Hepatocyte (in vitro differentiated cells): ENCODE measurements around the gene IDE.

Experiments
- CTCF ChIP-seq: fragments of 200-600 bp; sonication (generic); IDR thresholded peaks from 2 replicates; pipeline ENCODE4 v1.5.1; 2016; ENCODE audit warnings: antibody characterized with exemption, mild to moderate bottlenecking; ENCODE audit not compliant: poor library complexity
- EZH2 ChIP-seq: fragments of 200-600 bp; sonication (generic); IDR thresholded peaks from 2 replicates; pipeline ENCODE4 v1.6.1; 2016; ENCODE audit warnings: antibody characterized with exemption, mild to moderate bottlenecking, borderline replicate concordance

- no peak for TF ChIP-seq CTCF
- no peak for TF ChIP-seq EZH2
Observed at GRCh38 chr10:92492748-92493240, 81.1 kb downstream of the IDE start.
